Measurements from ENCODE around the gene SFMBT1.

SFMBT1 gene

GRCh38 chr3:53030619-53031449 is 15.0 kb downstream of the SFMBT1 start:
- Histone ChIP-seq H3K4me2 (ENCODE audit: low read length) (no peak overlapping the region), H3K27me3 (ENCODE audit: insufficient read depth, low read length) (no peaks in the 10 kb centered on the region), H2AFZ (ENCODE audit: low read length) (no peak overlapping the region), H3K36me3 (ENCODE audit: insufficient read depth, low read length) (no peaks in the 10 kb centered on the region), H3K79me2 (ENCODE audit: insufficient read depth, low read length) (peaks cover 29% of the 10 kb centered on the region), H3K9me2 (ENCODE audit: low read depth, low read length) (no peaks in the 10 kb centered on the region), H3K9ac (ENCODE audit: low read length) (no peak overlapping the region), H4K20me1 (ENCODE audit: insufficient read depth, low read length) (no peaks in the 10 kb centered on the region), H3K9me3 (ENCODE audit: low read length) (no peaks in the 10 kb centered on the region), H3F3A (ENCODE audit: insufficient read depth, low read length) (no peaks in the 10 kb centered on the region), H3K4me1 (ENCODE audit: insufficient read depth, low read length, severe bottlenecking) (peaks cover 24% of the 10 kb centered on the region), H3K4me3 (ENCODE audit: low read depth, low read length, poor library complexity, severe bottlenecking) (no peak overlapping the region), H3K27ac (ENCODE audit: low read depth, low read length, poor library complexity, severe bottlenecking) (no peak overlapping the region)
- no peak for TF ChIP-seq CTCF (IDR thresholded peaks at IDR 0.05; ENCODE audit: low read length)
- no peak for TF ChIP-seq EZH2 (IDR thresholded peaks at IDR 0.05; ENCODE audit: borderline replicate concordance, low read length)

GRCh38 chr3:53028641-53029040 is 17.2 kb downstream of the SFMBT1 start:
- Histone ChIP-seq H3K4me3 (ENCODE audit: low read depth, low read length, poor library complexity, severe bottlenecking) (no peak overlapping the region), H2AFZ (ENCODE audit: low read length) (no peak overlapping the region), H4K20me1 (ENCODE audit: insufficient read depth, low read length) (no peaks in the 10 kb centered on the region), H3K9me3 (ENCODE audit: low read length) (no peaks in the 10 kb centered on the region), H3F3A (ENCODE audit: insufficient read depth, low read length) (no peaks in the 10 kb centered on the region), H3K79me2 (ENCODE audit: insufficient read depth, low read length) (peaks cover 47% of the 10 kb centered on the region), H3K9me2 (ENCODE audit: low read depth, low read length) (no peaks in the 10 kb centered on the region), H3K27ac (ENCODE audit: low read depth, low read length, poor library complexity, severe bottlenecking) (no peak overlapping the region), H3K4me1 (ENCODE audit: insufficient read depth, low read length, severe bottlenecking) (peaks cover 24% of the 10 kb centered on the region), H3K4me2 (ENCODE audit: low read length) (no peak overlapping the region), H3K9ac (ENCODE audit: low read length) (no peak overlapping the region), H3K36me3 (ENCODE audit: insufficient read depth, low read length) (no peaks in the 10 kb centered on the region), H3K27me3 (ENCODE audit: insufficient read depth, low read length) (no peaks in the 10 kb centered on the region)
- no peak for TF ChIP-seq EZH2 (IDR thresholded peaks at IDR 0.05; ENCODE audit: borderline replicate concordance, low read length)
- no peak for TF ChIP-seq CTCF (IDR thresholded peaks at IDR 0.05; ENCODE audit: low read length)

GRCh38 chr3:53027254-53027844 is 18.5 kb downstream of the SFMBT1 start:
- Histone ChIP-seq H3K27me3 (ENCODE audit: insufficient read depth, low read length) (no peaks in the 10 kb centered on the region), H4K20me1 (ENCODE audit: insufficient read depth, low read length) (no peaks in the 10 kb centered on the region), H2AFZ (ENCODE audit: low read length) (no peak overlapping the region), H3K79me2 (ENCODE audit: insufficient read depth, low read length) (peaks cover 52% of the 10 kb centered on the region), H3K9me3 (ENCODE audit: low read length) (no peaks in the 10 kb centered on the region), H3K36me3 (ENCODE audit: insufficient read depth, low read length) (no peaks in the 10 kb centered on the region), H3K27ac (ENCODE audit: low read depth, low read length, poor library complexity, severe bottlenecking) (no peak overlapping the region), H3F3A (ENCODE audit: insufficient read depth, low read length) (no peaks in the 10 kb centered on the region), H3K4me2 (ENCODE audit: low read length) (no peak overlapping the region), H3K9me2 (ENCODE audit: low read depth, low read length) (no peaks in the 10 kb centered on the region), H3K4me1 (ENCODE audit: insufficient read depth, low read length, severe bottlenecking) (peaks cover 24% of the 10 kb centered on the region), H3K9ac (ENCODE audit: low read length) (no peak overlapping the region), H3K4me3 (ENCODE audit: low read depth, low read length, poor library complexity, severe bottlenecking) (no peak overlapping the region)
- TF ChIP-seq CTCF (IDR thresholded peaks at IDR 0.05; ENCODE audit: low read length) (no peak), EZH2 (IDR thresholded peaks at IDR 0.05; ENCODE audit: borderline replicate concordance, low read length) (no peak)
